WTC11 (cell line): ENCODE results near the gene TKTL1.

Source experiments
- CTCF ChIP-seq: fragments of 200-600 bp; IDR thresholded peaks from 2 replicates; pipeline ENCODE4 v1.8.0; 2022; ENCODE audit warnings: antibody characterized with exemption
- GABPB1 ChIP-seq: sonication (generic); formaldehyde crosslinking; IDR thresholded peaks from 2 replicates; pipeline ENCODE4 v1.8.1; 2023; ENCODE audit warnings: mild to moderate bottlenecking, missing genetic modification reagents
- RELA ChIP-seq: sonication (generic); formaldehyde crosslinking; IDR thresholded peaks from 2 replicates; pipeline ENCODE4 v1.8.1; 2022; ENCODE audit warnings: missing genetic modification reagents, mild to moderate bottlenecking, borderline replicate concordance
- SOX15 ChIP-seq: fragments of 250-450 bp; sonication (Bioruptor Pico); IDR thresholded peaks from 2 replicates; pipeline ENCODE4 v1.9.0; 2021; ENCODE audit warnings: mild to moderate bottlenecking
- STAT6 ChIP-seq: sonication (generic); formaldehyde crosslinking; conservative IDR thresholded peaks from 2 replicates; pipeline ENCODE4 v1.8.1; 2023; ENCODE audit warnings: mild to moderate bottlenecking, low read depth, missing genetic modification reagents, moderate library complexity
- TCF7 ChIP-seq: sonication (generic); formaldehyde crosslinking; IDR thresholded peaks from 2 replicates; pipeline ENCODE4 v1.8.0; 2022; ENCODE audit warnings: mild to moderate bottlenecking, low read depth, missing genetic modification reagents, moderate library complexity
- USF2 ChIP-seq: sonication (generic); formaldehyde crosslinking; IDR thresholded peaks from 2 replicates; pipeline ENCODE4 v1.8.1; 2023; ENCODE audit warnings: mild to moderate bottlenecking, missing genetic modification reagents, moderate library complexity
- TF ChIP-seq, protein P1 (sequence below): sonication (generic); formaldehyde crosslinking; IDR thresholded peaks from 2 replicates; pipeline ENCODE4 v1.8.0; 2023; ENCODE audit warnings: mild to moderate bottlenecking, missing genetic modification reagents
- TF ChIP-seq, protein P2 (sequence below): sonication (generic); formaldehyde crosslinking; IDR thresholded peaks from 2 replicates; pipeline ENCODE4 v1.8.1; 2022; ENCODE audit warnings: low read depth, mild to moderate bottlenecking, moderate library complexity, missing genetic modification reagents, borderline replicate concordance
- TF ChIP-seq, protein P3 (sequence below): sonication (generic); formaldehyde crosslinking; IDR thresholded peaks from 2 replicates; pipeline ENCODE4 v1.8.1; 2023; ENCODE audit warnings: mild to moderate bottlenecking, missing genetic modification reagents
- TF ChIP-seq, protein P4 (sequence below): sonication (generic); formaldehyde crosslinking; IDR thresholded peaks from 2 replicates; pipeline ENCODE4 v1.8.1; 2022; ENCODE audit warnings: mild to moderate bottlenecking, missing genetic modification reagents, moderate library complexity, borderline replicate concordance

DNA sequence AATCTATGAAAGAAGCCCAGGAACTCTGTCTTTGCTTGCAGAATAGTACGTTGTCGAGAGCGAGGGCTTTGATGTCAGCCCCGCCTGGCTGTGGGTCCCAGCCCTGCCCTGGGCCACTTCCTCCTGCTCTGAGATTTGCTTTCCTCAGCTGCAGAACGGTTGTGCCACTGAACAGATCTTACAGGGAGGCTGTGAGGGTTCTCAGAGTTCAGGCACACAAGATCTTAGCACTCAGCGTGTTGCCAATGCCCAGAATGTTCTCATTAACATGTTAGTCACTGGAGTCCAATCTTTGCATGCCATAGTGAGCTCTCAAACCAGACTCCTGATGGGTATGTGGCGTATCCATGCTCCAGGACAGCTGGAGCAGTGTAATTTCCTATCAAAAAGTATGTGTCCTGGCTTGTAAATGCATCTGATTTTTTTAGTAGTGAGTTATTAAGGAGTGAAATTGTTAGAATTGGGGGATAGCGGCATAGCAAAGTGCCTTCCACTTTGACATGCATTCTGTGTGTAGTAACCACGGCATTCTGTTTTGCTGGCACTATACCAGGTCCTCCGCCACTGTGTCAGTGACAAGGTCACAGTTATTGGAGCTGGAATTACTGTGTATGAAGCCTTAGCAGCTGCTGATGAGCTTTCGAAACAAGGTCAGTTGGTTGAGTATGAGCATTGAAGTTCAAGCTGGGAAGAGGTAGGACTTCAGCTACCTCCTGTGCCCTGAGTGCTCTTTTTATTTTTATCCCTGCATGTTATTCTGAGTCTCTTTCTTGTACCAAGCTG lies 31.6 kb downstream of the TKTL1 start:
- TF ChIP-seq STAT6 (CRISPR knock-in tag) = no peak
- TF ChIP-seq CTCF = no peak
- TF ChIP-seq TCF7 = no peak
- TF ChIP-seq, protein P1, sequence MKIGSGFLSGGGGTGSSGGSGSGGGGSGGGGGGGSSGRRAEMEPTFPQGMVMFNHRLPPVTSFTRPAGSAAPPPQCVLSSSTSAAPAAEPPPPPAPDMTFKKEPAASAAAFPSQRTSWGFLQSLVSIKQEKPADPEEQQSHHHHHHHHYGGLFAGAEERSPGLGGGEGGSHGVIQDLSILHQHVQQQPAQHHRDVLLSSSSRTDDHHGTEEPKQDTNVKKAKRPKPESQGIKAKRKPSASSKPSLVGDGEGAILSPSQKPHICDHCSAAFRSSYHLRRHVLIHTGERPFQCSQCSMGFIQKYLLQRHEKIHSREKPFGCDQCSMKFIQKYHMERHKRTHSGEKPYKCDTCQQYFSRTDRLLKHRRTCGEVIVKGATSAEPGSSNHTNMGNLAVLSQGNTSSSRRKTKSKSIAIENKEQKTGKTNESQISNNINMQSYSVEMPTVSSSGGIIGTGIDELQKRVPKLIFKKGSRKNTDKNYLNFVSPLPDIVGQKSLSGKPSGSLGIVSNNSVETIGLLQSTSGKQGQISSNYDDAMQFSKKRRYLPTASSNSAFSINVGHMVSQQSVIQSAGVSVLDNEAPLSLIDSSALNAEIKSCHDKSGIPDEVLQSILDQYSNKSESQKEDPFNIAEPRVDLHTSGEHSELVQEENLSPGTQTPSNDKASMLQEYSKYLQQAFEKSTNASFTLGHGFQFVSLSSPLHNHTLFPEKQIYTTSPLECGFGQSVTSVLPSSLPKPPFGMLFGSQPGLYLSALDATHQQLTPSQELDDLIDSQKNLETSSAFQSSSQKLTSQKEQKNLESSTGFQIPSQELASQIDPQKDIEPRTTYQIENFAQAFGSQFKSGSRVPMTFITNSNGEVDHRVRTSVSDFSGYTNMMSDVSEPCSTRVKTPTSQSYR (CRISPR knock-in tag) = no peak
- TF ChIP-seq GABPB1 (CRISPR knock-in tag) = no peak
- no peak for TF ChIP-seq SOX15 (CRISPR knock-in tag)
- TF ChIP-seq USF2 (CRISPR knock-in tag) = no peak
- TF ChIP-seq, protein P2, sequence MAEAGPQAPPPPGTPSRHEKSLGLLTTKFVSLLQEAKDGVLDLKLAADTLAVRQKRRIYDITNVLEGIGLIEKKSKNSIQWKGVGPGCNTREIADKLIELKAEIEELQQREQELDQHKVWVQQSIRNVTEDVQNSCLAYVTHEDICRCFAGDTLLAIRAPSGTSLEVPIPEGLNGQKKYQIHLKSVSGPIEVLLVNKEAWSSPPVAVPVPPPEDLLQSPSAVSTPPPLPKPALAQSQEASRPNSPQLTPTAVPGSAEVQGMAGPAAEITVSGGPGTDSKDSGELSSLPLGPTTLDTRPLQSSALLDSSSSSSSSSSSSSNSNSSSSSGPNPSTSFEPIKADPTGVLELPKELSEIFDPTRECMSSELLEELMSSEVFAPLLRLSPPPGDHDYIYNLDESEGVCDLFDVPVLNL (CRISPR knock-in tag) = no peak
- no peak for TF ChIP-seq RELA (CRISPR knock-in tag)
- TF ChIP-seq, protein P3, sequence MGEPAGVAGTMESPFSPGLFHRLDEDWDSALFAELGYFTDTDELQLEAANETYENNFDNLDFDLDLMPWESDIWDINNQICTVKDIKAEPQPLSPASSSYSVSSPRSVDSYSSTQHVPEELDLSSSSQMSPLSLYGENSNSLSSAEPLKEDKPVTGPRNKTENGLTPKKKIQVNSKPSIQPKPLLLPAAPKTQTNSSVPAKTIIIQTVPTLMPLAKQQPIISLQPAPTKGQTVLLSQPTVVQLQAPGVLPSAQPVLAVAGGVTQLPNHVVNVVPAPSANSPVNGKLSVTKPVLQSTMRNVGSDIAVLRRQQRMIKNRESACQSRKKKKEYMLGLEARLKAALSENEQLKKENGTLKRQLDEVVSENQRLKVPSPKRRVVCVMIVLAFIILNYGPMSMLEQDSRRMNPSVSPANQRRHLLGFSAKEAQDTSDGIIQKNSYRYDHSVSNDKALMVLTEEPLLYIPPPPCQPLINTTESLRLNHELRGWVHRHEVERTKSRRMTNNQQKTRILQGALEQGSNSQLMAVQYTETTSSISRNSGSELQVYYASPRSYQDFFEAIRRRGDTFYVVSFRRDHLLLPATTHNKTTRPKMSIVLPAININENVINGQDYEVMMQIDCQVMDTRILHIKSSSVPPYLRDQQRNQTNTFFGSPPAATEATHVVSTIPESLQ (CRISPR knock-in tag) = no peak
- TF ChIP-seq, protein P4, sequence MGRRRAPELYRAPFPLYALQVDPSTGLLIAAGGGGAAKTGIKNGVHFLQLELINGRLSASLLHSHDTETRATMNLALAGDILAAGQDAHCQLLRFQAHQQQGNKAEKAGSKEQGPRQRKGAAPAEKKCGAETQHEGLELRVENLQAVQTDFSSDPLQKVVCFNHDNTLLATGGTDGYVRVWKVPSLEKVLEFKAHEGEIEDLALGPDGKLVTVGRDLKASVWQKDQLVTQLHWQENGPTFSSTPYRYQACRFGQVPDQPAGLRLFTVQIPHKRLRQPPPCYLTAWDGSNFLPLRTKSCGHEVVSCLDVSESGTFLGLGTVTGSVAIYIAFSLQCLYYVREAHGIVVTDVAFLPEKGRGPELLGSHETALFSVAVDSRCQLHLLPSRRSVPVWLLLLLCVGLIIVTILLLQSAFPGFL (CRISPR knock-in tag) = no peak
